ENCODE measurements around the gene RPRML.

The RPRML gene

GRCh38 chr17:46984892-46985291 lies 5.8 kb upstream of the RPRML start:
- DNase-seq (ENCODE audit: extremely low spot score), result no peak
- ChIA-PET CTCF (no interaction called here), POLR2A (no interaction called here)
- TF ChIP-seq FOXA1 (IDR thresholded peaks at IDR 0.05) (no peak), SUZ12 (IDR thresholded peaks at IDR 0.05) (no peak), SP1 (IDR thresholded peaks at IDR 0.05) (no peak), CTBP1 (IDR thresholded peaks at IDR 0.05; ENCODE audit: borderline replicate concordance) (no peak), L3MBTL2 (conservative IDR thresholded peaks at IDR 0.05) (no peak), HDGF (IDR thresholded peaks at IDR 0.05; ENCODE audit: borderline replicate concordance) (no peak), TARDBP (IDR thresholded peaks at IDR 0.05) (no peak), FOXM1 (IDR thresholded peaks at IDR 0.05; ENCODE audit: borderline replicate concordance) (no peak), ARNT (IDR thresholded peaks at IDR 0.05) (no peak), LEF1 (IDR thresholded peaks at IDR 0.05; ENCODE audit: borderline replicate concordance) (no peak), PKNOX1 (IDR thresholded peaks at IDR 0.05) (no peak), ELF4 (IDR thresholded peaks at IDR 0.05) (no peak), BHLHE40 (IDR thresholded peaks at IDR 0.05; ENCODE audit: borderline replicate concordance) (no peak), NFRKB (IDR thresholded peaks at IDR 0.05) (no peak), ZNF384 (IDR thresholded peaks at IDR 0.05) (no peak), FOXK2 (IDR thresholded peaks at IDR 0.05) (no peak)

DNA sequence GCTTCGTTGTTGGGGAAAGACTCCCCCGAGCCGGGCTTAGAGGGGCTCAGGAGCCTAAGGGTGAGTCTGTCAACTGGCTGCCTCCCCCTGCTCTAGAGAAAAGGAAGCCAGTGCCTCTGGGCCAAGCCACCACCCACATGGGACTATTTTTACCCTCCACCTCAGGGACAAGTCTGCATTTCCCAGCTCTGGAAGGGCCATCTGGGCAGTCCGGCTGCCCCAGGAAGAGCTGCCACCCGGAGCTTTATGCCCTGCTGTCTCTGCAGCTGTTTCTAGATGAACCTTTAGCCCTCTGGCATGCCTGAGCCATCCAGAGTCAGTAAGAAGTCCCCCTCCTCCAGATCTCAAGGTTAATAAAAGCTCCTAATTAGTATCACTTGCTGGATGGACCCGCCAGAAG lies 5.3 kb upstream of the RPRML start:
- ChIA-PET POLR2A (no interaction called here), CTCF (no interaction called here)
- no peak for DNase-seq (ENCODE audit: extremely low spot score)
- no peak for TF ChIP-seq ARNT (IDR thresholded peaks at IDR 0.05)
- TF ChIP-seq SUZ12 (IDR thresholded peaks at IDR 0.05), result no peak
- no peak for TF ChIP-seq FOXM1 (IDR thresholded peaks at IDR 0.05; ENCODE audit: borderline replicate concordance)
- no peak for TF ChIP-seq SP1 (IDR thresholded peaks at IDR 0.05)
- no peak for TF ChIP-seq ZNF384 (IDR thresholded peaks at IDR 0.05)
- no peak for TF ChIP-seq CTBP1 (IDR thresholded peaks at IDR 0.05; ENCODE audit: borderline replicate concordance)
- no peak for TF ChIP-seq PKNOX1 (IDR thresholded peaks at IDR 0.05)
- TF ChIP-seq FOXK2 (IDR thresholded peaks at IDR 0.05), result no peak

DNA sequence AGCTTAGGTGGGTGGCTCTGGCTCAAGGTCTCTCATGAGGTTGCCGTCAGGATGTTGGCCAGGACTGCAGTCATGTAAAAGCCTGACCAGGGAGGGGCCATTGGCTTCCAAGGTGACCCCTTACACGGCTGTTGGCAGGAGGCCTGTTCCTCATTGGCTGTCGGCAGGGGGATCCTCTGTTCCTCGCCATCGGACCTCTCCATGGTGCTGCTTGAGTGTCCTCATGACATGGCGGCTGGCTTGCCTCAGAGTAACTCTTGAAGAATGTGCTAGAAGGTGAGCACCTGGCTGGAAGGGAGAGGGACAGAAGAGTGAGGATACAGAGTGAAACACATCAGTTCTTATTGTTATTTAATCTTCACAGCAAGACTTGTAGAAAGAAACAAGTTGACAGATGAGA lies 4.7 kb upstream of the RPRML start:
- CTCF ChIA-PET, result interaction anchor here (0.7 kb wide), 1 partner anchor 43 kb away, joined by 3 read pairs; no protein-coding TSS in a partner anchor

DNA sequence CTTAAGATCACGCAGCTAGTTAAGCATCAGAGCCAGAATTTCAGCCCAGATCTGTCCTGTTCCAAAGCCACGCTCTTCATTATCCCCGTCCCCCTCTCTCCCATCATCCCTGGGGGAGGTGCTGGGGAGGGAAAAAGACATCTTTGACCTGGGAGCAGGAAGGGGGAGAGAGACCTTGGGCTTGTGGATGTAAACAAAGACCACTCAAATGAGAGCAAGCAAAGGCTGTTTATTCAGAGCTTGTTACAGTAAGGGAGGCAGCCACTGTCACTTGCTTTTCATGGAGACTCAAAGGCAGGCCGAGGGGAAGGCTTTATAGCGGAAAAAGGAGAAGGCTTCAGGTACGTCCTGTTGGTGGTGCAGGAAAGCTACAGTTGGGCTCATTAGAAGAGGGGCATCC lies 3.5 kb upstream of the RPRML start:
- ChIA-PET CTCF (no interaction called here), POLR2A (no interaction called here)
- no peak for DNase-seq (ENCODE audit: extremely low spot score)
- TF ChIP-seq CTBP1 (IDR thresholded peaks at IDR 0.05; ENCODE audit: borderline replicate concordance) (no peak), ELF4 (IDR thresholded peaks at IDR 0.05) (no peak), HDGF (IDR thresholded peaks at IDR 0.05; ENCODE audit: borderline replicate concordance) (no peak), SP1 (IDR thresholded peaks at IDR 0.05) (no peak), L3MBTL2 (conservative IDR thresholded peaks at IDR 0.05) (no peak), ARNT (IDR thresholded peaks at IDR 0.05) (no peak), FOXK2 (IDR thresholded peaks at IDR 0.05) (no peak), ZNF384 (IDR thresholded peaks at IDR 0.05) (no peak), TARDBP (IDR thresholded peaks at IDR 0.05) (no peak), FOXA1 (IDR thresholded peaks at IDR 0.05) (no peak), NFRKB (IDR thresholded peaks at IDR 0.05) (no peak), SUZ12 (IDR thresholded peaks at IDR 0.05) (no peak), FOXM1 (IDR thresholded peaks at IDR 0.05; ENCODE audit: borderline replicate concordance) (no peak)

More for the DNA sequence above, 4.7 kb upstream of the RPRML start:
- TF ChIP-seq ELF4 (IDR thresholded peaks at IDR 0.05) (no peak), ARNT (IDR thresholded peaks at IDR 0.05) (no peak), ZNF384 (IDR thresholded peaks at IDR 0.05) (no peak), FOXK2 (IDR thresholded peaks at IDR 0.05) (no peak), SUZ12 (IDR thresholded peaks at IDR 0.05) (no peak), HDGF (IDR thresholded peaks at IDR 0.05; ENCODE audit: borderline replicate concordance) (no peak), SP1 (IDR thresholded peaks at IDR 0.05) (no peak), CTBP1 (IDR thresholded peaks at IDR 0.05; ENCODE audit: borderline replicate concordance) (no peak), TARDBP (IDR thresholded peaks at IDR 0.05) (no peak)
- POLR2A ChIA-PET, result no interaction called here
- DNase-seq (ENCODE audit: extremely low spot score), result no peak

DNA sequence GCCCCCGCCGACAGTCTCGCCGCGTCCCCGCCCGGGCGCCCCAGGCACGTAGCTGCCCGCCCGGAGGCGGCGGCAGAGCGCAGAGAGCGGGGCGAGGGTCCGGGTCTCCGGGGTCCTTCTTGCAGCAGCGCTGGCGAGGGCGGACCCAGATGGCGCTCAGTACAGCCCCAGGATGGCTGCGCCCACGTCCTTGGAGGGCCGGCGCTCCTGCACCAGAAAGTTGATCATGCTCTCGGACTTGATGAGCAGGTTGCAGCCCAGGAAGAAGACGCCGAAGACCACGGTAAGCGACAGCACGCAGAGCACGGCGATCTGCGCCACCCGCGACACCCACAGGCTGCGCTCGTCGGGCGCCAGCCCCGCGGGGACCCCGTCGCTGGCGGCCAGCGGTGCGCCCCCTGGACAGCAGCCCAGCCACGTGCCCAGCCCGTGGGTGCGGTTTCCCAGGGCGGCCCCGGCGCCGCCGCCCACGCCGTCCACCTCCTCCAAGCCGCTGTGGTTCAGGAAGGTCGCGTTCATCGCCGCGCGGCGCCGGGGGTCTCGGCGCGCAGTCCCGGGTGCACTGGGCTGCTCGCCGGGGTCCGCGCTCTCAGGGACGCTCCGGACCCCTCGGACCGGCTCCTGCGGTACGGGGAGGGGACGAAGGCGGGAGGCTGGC lies 435 bp downstream of the RPRML start:
- POLR2A ChIA-PET, result interaction anchor here (0.6 kb wide), 1 partner anchor 36 kb away, joined by 3 read pairs; no protein-coding TSS in a partner anchor
- CTCF ChIA-PET, result no interaction called here
- peak; percentile 31 for DNase-seq (ENCODE audit: extremely low spot score)
- TF ChIP-seq HDGF (IDR thresholded peaks at IDR 0.05; ENCODE audit: borderline replicate concordance), result no peak
- no peak for TF ChIP-seq SUZ12 (IDR thresholded peaks at IDR 0.05)
- no peak; the same call in 1 of the 2 replicates for TF ChIP-seq L3MBTL2 (conservative IDR thresholded peaks at IDR 0.05)
- no peak for TF ChIP-seq CTBP1 (IDR thresholded peaks at IDR 0.05; ENCODE audit: borderline replicate concordance)
- no peak for TF ChIP-seq LEF1 (IDR thresholded peaks at IDR 0.05; ENCODE audit: borderline replicate concordance)
- no peak for TF ChIP-seq FOXM1 (IDR thresholded peaks at IDR 0.05; ENCODE audit: borderline replicate concordance)
- TF ChIP-seq SP1 (IDR thresholded peaks at IDR 0.05), result no peak
- no peak for TF ChIP-seq ARNT (IDR thresholded peaks at IDR 0.05)
- TF ChIP-seq FOXK2 (IDR thresholded peaks at IDR 0.05), result no peak
- no peak for TF ChIP-seq PKNOX1 (IDR thresholded peaks at IDR 0.05)
- no peak for TF ChIP-seq ZNF384 (IDR thresholded peaks at IDR 0.05)
- no peak for TF ChIP-seq ELF4 (IDR thresholded peaks at IDR 0.05)
- no peak for TF ChIP-seq FOXA1 (IDR thresholded peaks at IDR 0.05)
- TF ChIP-seq NFRKB (IDR thresholded peaks at IDR 0.05), result no peak
- no peak for TF ChIP-seq TARDBP (IDR thresholded peaks at IDR 0.05)
